ENCODE results near the gene FER.

- TF ChIP-seq, protein P1, sequence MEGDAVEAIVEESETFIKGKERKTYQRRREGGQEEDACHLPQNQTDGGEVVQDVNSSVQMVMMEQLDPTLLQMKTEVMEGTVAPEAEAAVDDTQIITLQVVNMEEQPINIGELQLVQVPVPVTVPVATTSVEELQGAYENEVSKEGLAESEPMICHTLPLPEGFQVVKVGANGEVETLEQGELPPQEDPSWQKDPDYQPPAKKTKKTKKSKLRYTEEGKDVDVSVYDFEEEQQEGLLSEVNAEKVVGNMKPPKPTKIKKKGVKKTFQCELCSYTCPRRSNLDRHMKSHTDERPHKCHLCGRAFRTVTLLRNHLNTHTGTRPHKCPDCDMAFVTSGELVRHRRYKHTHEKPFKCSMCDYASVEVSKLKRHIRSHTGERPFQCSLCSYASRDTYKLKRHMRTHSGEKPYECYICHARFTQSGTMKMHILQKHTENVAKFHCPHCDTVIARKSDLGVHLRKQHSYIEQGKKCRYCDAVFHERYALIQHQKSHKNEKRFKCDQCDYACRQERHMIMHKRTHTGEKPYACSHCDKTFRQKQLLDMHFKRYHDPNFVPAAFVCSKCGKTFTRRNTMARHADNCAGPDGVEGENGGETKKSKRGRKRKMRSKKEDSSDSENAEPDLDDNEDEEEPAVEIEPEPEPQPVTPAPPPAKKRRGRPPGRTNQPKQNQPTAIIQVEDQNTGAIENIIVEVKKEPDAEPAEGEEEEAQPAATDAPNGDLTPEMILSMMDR (IDR thresholded peaks at IDR 0.05; ENCODE audit: low read depth, low read length, poor library complexity, severe bottlenecking), result no peak
- no peak for TF ChIP-seq EZH2phosphoT487 (IDR thresholded peaks at IDR 0.05; ENCODE audit: borderline replicate concordance, low read length)
Measured at GRCh38 chr5:109076741-109077140, 329.0 kb downstream of the FER start.
